IMR-90 (cell line): Measurements from ENCODE around the gene SEL1L2.
"Not testable (repeated sequence)": the region's sequence is repeated elsewhere in the genome, so short reads cannot be mapped to it uniquely, and the experiment has no call there.

Experiments used
- CEBPB ChIP-seq: IDR thresholded peaks from 2 replicates; pipeline ENCODE4 v1.6.1; 2012; ENCODE audit warnings: low read depth, low read length, improper control_type of control experiment
- CHD1 ChIP-seq: IDR thresholded peaks from 2 replicates; pipeline ENCODE4 v1.6.1; 2012; ENCODE audit warnings: low read depth, low read length, improper control_type of control experiment
- ELK1 ChIP-seq: fragments of 150-350 bp; IDR thresholded peaks from 2 replicates; pipeline ENCODE4 v1.6.1; 2016; ENCODE audit warnings: low read depth, mild to moderate bottlenecking, low read length, moderate library complexity, borderline replicate concordance
- FOS ChIP-seq: fragments of 150-350 bp; IDR thresholded peaks from 2 replicates; pipeline ENCODE4 v1.6.1; 2016; ENCODE audit warnings: low read depth, low read length
- MAFK ChIP-seq: IDR thresholded peaks from 2 replicates; pipeline ENCODE4 v1.6.1; 2012; ENCODE audit warnings: low read depth, low read length, improper control_type of control experiment
- MAZ ChIP-seq: IDR thresholded peaks from 2 replicates; pipeline ENCODE4 v1.6.1; 2012; ENCODE audit warnings: low read depth, mild to moderate bottlenecking, low read length, improper control_type of control experiment, moderate library complexity, borderline replicate concordance
- NFE2L2 ChIP-seq: fragments of 150-350 bp; IDR thresholded peaks from 2 replicates; pipeline ENCODE4 v1.6.1; 2016; ENCODE audit warnings: low read depth, mild to moderate bottlenecking, low read length
- POLR2A ChIP-seq: IDR thresholded peaks from 2 replicates; pipeline ENCODE4 v1.6.1; 2012; ENCODE audit warnings: mild to moderate bottlenecking, low read depth, low read length
- RAD21 ChIP-seq: IDR thresholded peaks from 2 replicates; pipeline ENCODE4 v1.6.1; 2012; ENCODE audit warnings: low read length, improper control_type of control experiment
- RCOR1 ChIP-seq: IDR thresholded peaks from 2 replicates; pipeline ENCODE4 v1.6.1; 2012; ENCODE audit warnings: mild to moderate bottlenecking, low read length, improper control_type of control experiment; ENCODE audit not compliant: insufficient replicate concordance
- RFX5 ChIP-seq: IDR thresholded peaks from 2 replicates; pipeline ENCODE4 v1.8.0; 2012; ENCODE audit warnings: low read depth, mild to moderate bottlenecking, low read length, moderate library complexity
- TF ChIP-seq, protein P1 (sequence below): conservative IDR thresholded peaks from 2 replicates; pipeline ENCODE4 v1.5.1; 2012; ENCODE audit warnings: mild to moderate bottlenecking, low read depth, low read length, improper control_type of control experiment
- TF ChIP-seq, protein P2 (sequence below): fragments of 150-350 bp; IDR thresholded peaks from 2 replicates; pipeline ENCODE4 v1.6.1; 2017; ENCODE audit warnings: mild to moderate bottlenecking, antibody characterized with exemption, low read length, low read depth

DNA sequence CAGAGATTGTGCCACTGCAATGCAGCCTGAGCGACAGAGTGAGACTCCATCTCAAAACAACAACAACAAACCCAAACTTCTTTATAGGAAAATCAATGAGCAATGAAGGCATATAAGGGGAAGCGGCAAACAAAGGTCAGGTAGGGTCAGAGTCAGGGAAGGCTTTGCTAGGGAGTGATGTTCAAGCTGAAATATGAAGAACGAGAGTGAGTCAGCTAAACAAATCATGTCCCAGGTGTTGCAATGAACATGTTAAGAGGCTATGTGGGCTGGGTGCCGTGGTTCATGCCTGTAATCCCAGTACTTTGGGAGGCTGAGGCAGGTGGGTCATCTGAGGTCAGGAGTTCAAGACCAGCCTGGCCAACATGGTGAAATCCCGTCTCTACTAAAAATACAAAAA is 1.5 kb upstream of the SEL1L2 start:
- TF ChIP-seq RCOR1, FOS, POLR2A, RAD21, RFX5, MAZ, CEBPB, ELK1, MAFK, NFE2L2, CHD1: not testable (repeated sequence)
- TF ChIP-seq, protein P1, sequence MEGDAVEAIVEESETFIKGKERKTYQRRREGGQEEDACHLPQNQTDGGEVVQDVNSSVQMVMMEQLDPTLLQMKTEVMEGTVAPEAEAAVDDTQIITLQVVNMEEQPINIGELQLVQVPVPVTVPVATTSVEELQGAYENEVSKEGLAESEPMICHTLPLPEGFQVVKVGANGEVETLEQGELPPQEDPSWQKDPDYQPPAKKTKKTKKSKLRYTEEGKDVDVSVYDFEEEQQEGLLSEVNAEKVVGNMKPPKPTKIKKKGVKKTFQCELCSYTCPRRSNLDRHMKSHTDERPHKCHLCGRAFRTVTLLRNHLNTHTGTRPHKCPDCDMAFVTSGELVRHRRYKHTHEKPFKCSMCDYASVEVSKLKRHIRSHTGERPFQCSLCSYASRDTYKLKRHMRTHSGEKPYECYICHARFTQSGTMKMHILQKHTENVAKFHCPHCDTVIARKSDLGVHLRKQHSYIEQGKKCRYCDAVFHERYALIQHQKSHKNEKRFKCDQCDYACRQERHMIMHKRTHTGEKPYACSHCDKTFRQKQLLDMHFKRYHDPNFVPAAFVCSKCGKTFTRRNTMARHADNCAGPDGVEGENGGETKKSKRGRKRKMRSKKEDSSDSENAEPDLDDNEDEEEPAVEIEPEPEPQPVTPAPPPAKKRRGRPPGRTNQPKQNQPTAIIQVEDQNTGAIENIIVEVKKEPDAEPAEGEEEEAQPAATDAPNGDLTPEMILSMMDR: not testable (repeated sequence)
- TF ChIP-seq, protein P2, sequence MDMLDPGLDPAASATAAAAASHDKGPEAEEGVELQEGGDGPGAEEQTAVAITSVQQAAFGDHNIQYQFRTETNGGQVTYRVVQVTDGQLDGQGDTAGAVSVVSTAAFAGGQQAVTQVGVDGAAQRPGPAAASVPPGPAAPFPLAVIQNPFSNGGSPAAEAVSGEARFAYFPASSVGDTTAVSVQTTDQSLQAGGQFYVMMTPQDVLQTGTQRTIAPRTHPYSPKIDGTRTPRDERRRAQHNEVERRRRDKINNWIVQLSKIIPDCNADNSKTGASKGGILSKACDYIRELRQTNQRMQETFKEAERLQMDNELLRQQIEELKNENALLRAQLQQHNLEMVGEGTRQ: not testable (repeated sequence)
